ENCODE measurements around the gene ZNF81.

The ZNF81 gene

GRCh38 chrX:47854474-47854873 lies 17.8 kb downstream of the ZNF81 start:
- TF ChIP-seq JUND (IDR thresholded peaks at IDR 0.05; ENCODE audit: low read depth), result no peak
- in situ Hi-C loops (cut with HindIII; ENCODE audit: low pct_unique_long_range_greater_than_20kb, low sequenced_read_pairs), result no loop called here
- DNase-seq (ENCODE audit: low read depth in 1 of 2, low spot score in 1 of 2), result peak in 1 of 2 experiments; percentile 66

GRCh38 chrX:47859686-47860085 lies 23.0 kb downstream of the ZNF81 start:
- in situ Hi-C loops (cut with HindIII; ENCODE audit: low pct_unique_long_range_greater_than_20kb, low sequenced_read_pairs), result no loop called here
- no peak for TF ChIP-seq JUND (IDR thresholded peaks at IDR 0.05; ENCODE audit: low read depth)
- no peak for DNase-seq (ENCODE audit: low read depth in 1 of 2, low spot score in 1 of 2)

GRCh38 chrX:47862680-47863079 lies 26.0 kb downstream of the ZNF81 start:
- in situ Hi-C loops (cut with HindIII; ENCODE audit: low pct_unique_long_range_greater_than_20kb, low sequenced_read_pairs), result no loop called here
- TF ChIP-seq JUND (IDR thresholded peaks at IDR 0.05; ENCODE audit: low read depth), result no peak
- no peak for DNase-seq (ENCODE audit: low read depth in 1 of 2, low spot score in 1 of 2)

- in situ Hi-C loops (cut with HindIII; ENCODE audit: low pct_unique_long_range_greater_than_20kb, low sequenced_read_pairs), result no loop called here
- no peak for TF ChIP-seq JUND (IDR thresholded peaks at IDR 0.05; ENCODE audit: low read depth)
- DNase-seq (ENCODE audit: low read depth in 1 of 2, low spot score in 1 of 2), result no peak
Measured at GRCh38 chrX:47863187-47863586, 26.5 kb downstream of the ZNF81 start.

GRCh38 chrX:47864300-47864699 lies 27.6 kb downstream of the ZNF81 start:
- TF ChIP-seq JUND (IDR thresholded peaks at IDR 0.05; ENCODE audit: low read depth), result no peak
- in situ Hi-C loops (cut with HindIII; ENCODE audit: low pct_unique_long_range_greater_than_20kb, low sequenced_read_pairs), result no loop called here
- no peak for DNase-seq (ENCODE audit: low read depth in 1 of 2, low spot score in 1 of 2)

- DNase-seq (ENCODE audit: low read depth in 1 of 2, low spot score in 1 of 2), result no peak
- no peak for TF ChIP-seq JUND (IDR thresholded peaks at IDR 0.05; ENCODE audit: low read depth)
- in situ Hi-C loops (cut with HindIII; ENCODE audit: low pct_unique_long_range_greater_than_20kb, low sequenced_read_pairs), result no loop called here
Measured at GRCh38 chrX:47864785-47865184, 28.1 kb downstream of the ZNF81 start.

- DNase-seq (ENCODE audit: low read depth in 1 of 2, low spot score in 1 of 2), result no peak
- no peak for TF ChIP-seq JUND (IDR thresholded peaks at IDR 0.05; ENCODE audit: low read depth)
- in situ Hi-C loops (cut with HindIII; ENCODE audit: low pct_unique_long_range_greater_than_20kb, low sequenced_read_pairs), result no loop called here
Measured at GRCh38 chrX:47873123-47873522, 36.4 kb downstream of the ZNF81 start.

GRCh38 chrX:47877327-47877726 lies 40.6 kb downstream of the ZNF81 start:
- in situ Hi-C loops (cut with HindIII; ENCODE audit: low pct_unique_long_range_greater_than_20kb, low sequenced_read_pairs), result no loop called here
- no peak for DNase-seq (ENCODE audit: low read depth in 1 of 2, low spot score in 1 of 2)

GRCh38 chrX:47878198-47878597 lies 41.5 kb downstream of the ZNF81 start:
- DNase-seq (ENCODE audit: low read depth in 1 of 2, low spot score in 1 of 2), result no peak
- in situ Hi-C loops (cut with HindIII; ENCODE audit: low pct_unique_long_range_greater_than_20kb, low sequenced_read_pairs), result no loop called here
- no peak for TF ChIP-seq JUND (IDR thresholded peaks at IDR 0.05; ENCODE audit: low read depth)

More at GRCh38 chrX:47877327-47877726, 40.6 kb downstream of the ZNF81 start:
- no peak for TF ChIP-seq JUND (IDR thresholded peaks at IDR 0.05; ENCODE audit: low read depth)

- no peak for DNase-seq (ENCODE audit: low read depth in 1 of 2, low spot score in 1 of 2)
- no peak for TF ChIP-seq JUND (IDR thresholded peaks at IDR 0.05; ENCODE audit: low read depth)
- in situ Hi-C loops (cut with HindIII; ENCODE audit: low pct_unique_long_range_greater_than_20kb, low sequenced_read_pairs), result no loop called here
Measured at GRCh38 chrX:47879463-47879862, 42.8 kb downstream of the ZNF81 start.

- in situ Hi-C loops (cut with HindIII; ENCODE audit: low pct_unique_long_range_greater_than_20kb, low sequenced_read_pairs), result no loop called here
- TF ChIP-seq JUND (IDR thresholded peaks at IDR 0.05; ENCODE audit: low read depth), result no peak
- DNase-seq (ENCODE audit: low read depth in 1 of 2, low spot score in 1 of 2), result no peak
Measured at GRCh38 chrX:47880927-47881326, 44.2 kb downstream of the ZNF81 start.

- TF ChIP-seq JUND (IDR thresholded peaks at IDR 0.05; ENCODE audit: low read depth), result no peak
- DNase-seq (ENCODE audit: low read depth in 1 of 2, low spot score in 1 of 2), result no peak
- in situ Hi-C loops (cut with HindIII; ENCODE audit: low pct_unique_long_range_greater_than_20kb, low sequenced_read_pairs), result no loop called here
Measured at GRCh38 chrX:47885501-47885900, 48.8 kb downstream of the ZNF81 start.

- no peak for TF ChIP-seq JUND (IDR thresholded peaks at IDR 0.05; ENCODE audit: low read depth)
- in situ Hi-C loops (cut with HindIII; ENCODE audit: low pct_unique_long_range_greater_than_20kb, low sequenced_read_pairs), result no loop called here
- DNase-seq (ENCODE audit: low read depth in 1 of 2, low spot score in 1 of 2), result no peak
Measured at GRCh38 chrX:47898024-47898423, 61.3 kb downstream of the ZNF81 start.

GRCh38 chrX:47900833-47901232 lies 64.1 kb downstream of the ZNF81 start:
- DNase-seq (ENCODE audit: low read depth in 1 of 2, low spot score in 1 of 2), result no peak
- in situ Hi-C loops (cut with HindIII; ENCODE audit: low pct_unique_long_range_greater_than_20kb, low sequenced_read_pairs), result no loop called here
- TF ChIP-seq JUND (IDR thresholded peaks at IDR 0.05; ENCODE audit: low read depth), result no peak
